Lower leg skin (tissue), 3 donors: Measurements from ENCODE around the gene CLCNKB.

Source experiments
- CTCF ChIP-seq, 3 donors: fragments of 450-650 bp; IDR thresholded peaks; one replicate each; pipeline ENCODE4 v1.5.1; 2016; ENCODE audit warnings: antibody characterized with exemption in 3 of 3, mild to moderate bottlenecking in 3 of 3, moderate library complexity in 2 of 3
- POLR2A ChIP-seq, 2 donors: fragments of 450-650 bp; IDR thresholded peaks; one replicate each; pipeline ENCODE4 v1.6.1; 2016 to 2017; ENCODE audit warnings: antibody characterized with exemption in 2 of 2, mild to moderate bottlenecking in 1 of 2, moderate library complexity in 1 of 2

- TF ChIP-seq CTCF (IDR thresholded peaks at IDR 0.05) (no peak), POLR2A (IDR thresholded peaks at IDR 0.05) (no peak)
Measured at GRCh38 chr1:16081636-16082035, 38.1 kb downstream of the CLCNKB start.
